Heart right ventricle (tissue), 16 donors: Measurements from ENCODE around the gene PRG2. TPM values are rescaled to one million over a fixed set of nuclear protein-coding genes. Genes with fewer than 3 reads are reported as not detected.

Experiments used
- ATAC-seq, 8 donors: fragments of 200-7000 bp; cut with Tn5 transposase; one replicate each; pipeline ENCODE4 v1.9.1; 2020; ENCODE audit warnings: mild to moderate bottlenecking in 8 of 8, moderate library complexity in 8 of 8, moderate number of reproducible peaks in 1 of 8
- DNase-seq, 2 donors: peaks; one replicate each; pipeline ENCODE4 v3.0.0-alpha.2; 2020
- H3K27ac ChIP-seq, 10 donors: fragments of 200-600 bp; sonication (generic) in 2 of 10; one replicate each; pipeline versions ENCODE4 v1.5.0 to v1.8.0; 2020 to 2022; ENCODE audit warnings: mild to moderate bottlenecking in 3 of 10
- H3K27me3 ChIP-seq, 7 donors: fragments of 200-600 bp; one replicate each; pipeline ENCODE4 v1.8.0; 2021 to 2022; ENCODE audit warnings: mild to moderate bottlenecking in 2 of 7
- H3K36me3 ChIP-seq, 9 donors: fragments of 200-600 bp; sonication (generic) in 1 of 9; one replicate each; pipeline versions ENCODE4 v1.5.0 to v1.8.0; 2020 to 2022; ENCODE audit warnings: mild to moderate bottlenecking in 2 of 9
- H3K4me1 ChIP-seq, 9 donors: fragments of 200-600 bp; sonication (generic) in 1 of 9; one replicate each; pipeline versions ENCODE4 v1.5.0 to v1.8.0; 2020 to 2022; ENCODE audit warnings: mild to moderate bottlenecking in 4 of 9
- H3K4me3 ChIP-seq, 10 donors: fragments of 200-600 bp; sonication (generic) in 2 of 10; one replicate each; pipeline versions ENCODE4 v1.5.0 to v1.8.0; 2020 to 2022; ENCODE audit warnings: mild to moderate bottlenecking in 7 of 10, moderate library complexity in 2 of 10
- H3K9me3 ChIP-seq, 11 donors: fragments of 200-600 bp in 10 of 11; sonication (generic) in 2 of 11; one replicate each; pipeline versions ENCODE4 v1.5.0 to v1.8.0; 2013 to 2022; ENCODE audit warnings: mild to moderate bottlenecking in 2 of 11, control low read depth in 1 of 11, moderate library complexity in 1 of 11
- CTCF ChIP-seq, 9 donors: fragments of 200-600 bp; sonication (generic) in 2 of 9; IDR thresholded peaks; one replicate each; pipeline versions ENCODE4 v1.5.0 to v1.8.0; 2021 to 2022; ENCODE audit warnings: antibody characterized with exemption in 9 of 9, mild to moderate bottlenecking in 5 of 9, moderate library complexity in 1 of 9
- WGBS, 2 donors: extraction: QIAGEN DNeasy Blood & Tissue Kit; methylation state at CpG; one replicate each; pipeline ENCODE4 v1.1.7; 2013; ENCODE audit warnings: inconsistent platforms in 1 of 2; 5-methylcytosine and 5-hydroxymethylcytosine counted together
- intact Hi-C, 10 donors: fragments of 100-400 bp; cut with DNase I; formaldehyde crosslinking; loops; one replicate each; pipeline versions ENCODE4 v1.11.1 to v1.14.2; 2022
- polyA plus RNA-seq, 2 donors: library from polyadenylated mRNA; stranded (reverse); fragments of 200-250 nt; gene quantifications; one replicate each; pipeline ENCODE4 v1.2.3, GENCODE V29; 2013
- total RNA-seq, 10 donors: library from RNA; stranded (reverse); fragmentation: NEBNext Ultra II Directional in 3 of 10; extraction: Animal tissue kit (Norgen Biotek cat#: 25700) in 3 of 10; gene quantifications; one replicate each; pipeline versions ENCODE4 v1.2.1 to v1.2.4, GENCODE V29; 2021 to 2023
- donor health status: Arrhythmogenic right ventricular cardiomyopathy.
- donor health status: ischemic (EF 13 %, LVEDD 7.1; RV severe dilation, severe dysfunction).
- donor health status: healthy with polysubstance abuse.
- donor health status: DM: no; HTN: yes; CAD: no.
- donor health status: DM: no; HTN: no; CAD: no.
- donor health status: ischemic (EF 25% LVEDD 6.9; RV normal size, moderate dysfunction).
- donor health status: ischemic (EF 25% LVEDD 5.7; RV mildly dilated, moderate dysfunction).
- donor health status: healthy.
- donor health status: DM: yes; HTN: yes; CAD: no.
- donor health status: Ischemic cardiomyopathy.
- donor health status: ischemic (EF 35%, LVEDD 5.7; RV mildly dilated, moderate dysfunction).
- donor health status: nonischemic (EF 11% LVEDD 7.7; RV severe dilation, severe dysfunction).
- donor health status: DM: yes; HTN: yes; CAD: no.
- donor health status: PGD.
- donor health status: ischemic (EF 29% LVEDD 5.4; RV normal size, mild dysfunction).
- donor health status: nonischemic (EF 23%, LVEDD 6.1; RV moderate dilation, normal function).

The PRG2 gene
- total and polyA plus RNA-seq, 12 donors = 0.49 TPM; not detected in 11

GRCh38 chr11:57392066-57392762, 1.8 kb upstream of the PRG2 start:
- H3K9me3 ChIP-seq = no peaks in the 10 kb centered on the region
- TF ChIP-seq CTCF (IDR thresholded peaks at IDR 0.05) = no peak
- intact Hi-C loops = no loop called here
- 85 to 89% methylated on average over 8 of the region's 8 CpGs for WGBS, 2 donors
- DNase-seq (no peak), ATAC-seq (no peak)
- no peak overlapping the region for H3K27ac ChIP-seq
- H3K27me3 ChIP-seq = no peaks in the 10 kb centered on the region
- H3K4me3 ChIP-seq = no peak overlapping the region
- H3K4me1 ChIP-seq = peaks cover 0 to 7% (median 0%) of the 10 kb centered on the region in 9 donors
- H3K36me3 ChIP-seq = no peaks in the 10 kb centered on the region

- DNase-seq = no peak
- Histone ChIP-seq H3K27ac (no peak overlapping the region), H3K9me3 (no peaks in the 10 kb centered on the region), H3K36me3 (no peaks in the 10 kb centered on the region), H3K4me1 (peaks cover 0 to 14% (median 0%) of the 10 kb centered on the region in 9 donors), H3K4me3 (no peak overlapping the region), H3K27me3 (no peaks in the 10 kb centered on the region)
- ATAC-seq = no peak
- intact Hi-C loops = no loop called here
- no peak for TF ChIP-seq CTCF (IDR thresholded peaks at IDR 0.05)
- 70 to 77% methylated on average over 2 of the region's 2 CpGs for WGBS, 2 donors
Observed at GRCh38 chr11:57391539-57391938, 1.1 kb upstream of the PRG2 start.

GRCh38 chr11:57391111-57391510, 661 bp upstream of the PRG2 start:
- no peaks in the 10 kb centered on the region for H3K36me3 ChIP-seq
- intact Hi-C loops = no loop called here
- no peak for DNase-seq
- no peak overlapping the region for H3K27ac ChIP-seq
- ATAC-seq = no peak
- 91 to 93% methylated on average over 3 of the region's 3 CpGs for WGBS, 2 donors
- no peak overlapping the region for H3K4me3 ChIP-seq
- peaks cover 0 to 16% (median 0%) of the 10 kb centered on the region in 9 donors for H3K4me1 ChIP-seq
- no peaks in the 10 kb centered on the region for H3K9me3 ChIP-seq
- no peaks in the 10 kb centered on the region for H3K27me3 ChIP-seq
- no peak for TF ChIP-seq CTCF (IDR thresholded peaks at IDR 0.05)

- intact Hi-C loops = loop anchor here in 1 of 10 donors (2.0 kb wide), 1 partner anchor 69 kb away; no protein-coding TSS in a partner anchor
- peak; percentile 42 to 47 for DNase-seq
Observed at GRCh38 chr11:57387289-57388030, 3.0 kb downstream of the PRG2 start.

More at GRCh38 chr11:57387289-57388030, 3.0 kb downstream of the PRG2 start:
- Histone ChIP-seq H3K27ac (peak overlapping the region in 2 of 10 donors; percentile 43 to 55), H3K27me3 (no peaks in the 10 kb centered on the region), H3K9me3 (no peaks in the 10 kb centered on the region), H3K36me3 (no peaks in the 10 kb centered on the region), H3K4me3 (no peak overlapping the region), H3K4me1 (peaks cover 0 to 16% (median 0%) of the 10 kb centered on the region in 9 donors)
- 74 to 76% methylated on average over 16 of the region's 16 CpGs for WGBS, 2 donors
- ATAC-seq = peak in 7 of 8 donors; percentile 26 to 85 (median 62)
- TF ChIP-seq CTCF (IDR thresholded peaks at IDR 0.05) = peak in 7 of 9 donors; percentile 9 to 51 (median 40)
